ENCODE measurements around the gene RNGTT.

GRCh38 chr6:88852000-88852399 is 111.4 kb downstream of the RNGTT start:
- no peak for TF ChIP-seq CTCF (conservative IDR thresholded peaks at IDR 0.05)
- TF ChIP-seq ZFX (IDR thresholded peaks at IDR 0.05) = no peak

All from C4-2B (cell line).